Measurements from ENCODE around the gene GBP4.

Gene GBP4

DNA sequence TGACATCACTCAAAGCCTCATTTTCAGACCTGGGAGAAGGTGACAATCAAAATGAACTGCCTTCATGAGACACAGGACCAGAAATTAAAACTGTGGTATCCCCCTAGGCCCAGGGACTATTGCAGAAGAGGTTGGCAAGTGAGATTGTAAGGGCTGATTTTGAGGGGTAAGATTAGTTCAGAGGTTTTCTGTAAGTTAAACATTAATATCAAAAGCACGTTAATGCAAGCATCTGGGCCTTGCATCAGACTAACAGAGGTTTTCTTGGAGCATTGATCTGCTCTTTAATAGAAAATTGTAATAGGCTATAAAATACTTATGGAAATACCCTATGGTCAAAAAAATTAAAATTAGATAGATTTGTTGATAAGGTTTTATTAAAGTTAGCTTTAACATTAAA, 14.6 kb upstream of the GBP4 start:
- H3K27ac ChIP-seq (replicated peaks) = no peak overlapping the region
- no peak for DNase-seq (ENCODE audit: low read depth in 1 of 2, low spot score in 1 of 2)
- TF ChIP-seq, protein P1, sequence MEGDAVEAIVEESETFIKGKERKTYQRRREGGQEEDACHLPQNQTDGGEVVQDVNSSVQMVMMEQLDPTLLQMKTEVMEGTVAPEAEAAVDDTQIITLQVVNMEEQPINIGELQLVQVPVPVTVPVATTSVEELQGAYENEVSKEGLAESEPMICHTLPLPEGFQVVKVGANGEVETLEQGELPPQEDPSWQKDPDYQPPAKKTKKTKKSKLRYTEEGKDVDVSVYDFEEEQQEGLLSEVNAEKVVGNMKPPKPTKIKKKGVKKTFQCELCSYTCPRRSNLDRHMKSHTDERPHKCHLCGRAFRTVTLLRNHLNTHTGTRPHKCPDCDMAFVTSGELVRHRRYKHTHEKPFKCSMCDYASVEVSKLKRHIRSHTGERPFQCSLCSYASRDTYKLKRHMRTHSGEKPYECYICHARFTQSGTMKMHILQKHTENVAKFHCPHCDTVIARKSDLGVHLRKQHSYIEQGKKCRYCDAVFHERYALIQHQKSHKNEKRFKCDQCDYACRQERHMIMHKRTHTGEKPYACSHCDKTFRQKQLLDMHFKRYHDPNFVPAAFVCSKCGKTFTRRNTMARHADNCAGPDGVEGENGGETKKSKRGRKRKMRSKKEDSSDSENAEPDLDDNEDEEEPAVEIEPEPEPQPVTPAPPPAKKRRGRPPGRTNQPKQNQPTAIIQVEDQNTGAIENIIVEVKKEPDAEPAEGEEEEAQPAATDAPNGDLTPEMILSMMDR (IDR thresholded peaks at IDR 0.05; ENCODE audit: insufficient read depth, low read length) = no peak
- TF ChIP-seq GABPA (IDR thresholded peaks at IDR 0.05; ENCODE audit: low read depth) = no peak
- TF ChIP-seq, protein P2, sequence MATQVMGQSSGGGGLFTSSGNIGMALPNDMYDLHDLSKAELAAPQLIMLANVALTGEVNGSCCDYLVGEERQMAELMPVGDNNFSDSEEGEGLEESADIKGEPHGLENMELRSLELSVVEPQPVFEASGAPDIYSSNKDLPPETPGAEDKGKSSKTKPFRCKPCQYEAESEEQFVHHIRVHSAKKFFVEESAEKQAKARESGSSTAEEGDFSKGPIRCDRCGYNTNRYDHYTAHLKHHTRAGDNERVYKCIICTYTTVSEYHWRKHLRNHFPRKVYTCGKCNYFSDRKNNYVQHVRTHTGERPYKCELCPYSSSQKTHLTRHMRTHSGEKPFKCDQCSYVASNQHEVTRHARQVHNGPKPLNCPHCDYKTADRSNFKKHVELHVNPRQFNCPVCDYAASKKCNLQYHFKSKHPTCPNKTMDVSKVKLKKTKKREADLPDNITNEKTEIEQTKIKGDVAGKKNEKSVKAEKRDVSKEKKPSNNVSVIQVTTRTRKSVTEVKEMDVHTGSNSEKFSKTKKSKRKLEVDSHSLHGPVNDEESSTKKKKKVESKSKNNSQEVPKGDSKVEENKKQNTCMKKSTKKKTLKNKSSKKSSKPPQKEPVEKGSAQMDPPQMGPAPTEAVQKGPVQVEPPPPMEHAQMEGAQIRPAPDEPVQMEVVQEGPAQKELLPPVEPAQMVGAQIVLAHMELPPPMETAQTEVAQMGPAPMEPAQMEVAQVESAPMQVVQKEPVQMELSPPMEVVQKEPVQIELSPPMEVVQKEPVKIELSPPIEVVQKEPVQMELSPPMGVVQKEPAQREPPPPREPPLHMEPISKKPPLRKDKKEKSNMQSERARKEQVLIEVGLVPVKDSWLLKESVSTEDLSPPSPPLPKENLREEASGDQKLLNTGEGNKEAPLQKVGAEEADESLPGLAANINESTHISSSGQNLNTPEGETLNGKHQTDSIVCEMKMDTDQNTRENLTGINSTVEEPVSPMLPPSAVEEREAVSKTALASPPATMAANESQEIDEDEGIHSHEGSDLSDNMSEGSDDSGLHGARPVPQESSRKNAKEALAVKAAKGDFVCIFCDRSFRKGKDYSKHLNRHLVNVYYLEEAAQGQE (IDR thresholded peaks at IDR 0.05; ENCODE audit: insufficient replicate concordance, low read depth) = no peak
- TF ChIP-seq SPI1 (IDR thresholded peaks at IDR 0.05; ENCODE audit: borderline replicate concordance, low read depth) = no peak
- TF ChIP-seq POLR2AphosphoS5 (IDR thresholded peaks at IDR 0.05; ENCODE audit: low read depth) = no peak
- no peaks in the 10 kb centered on the region for H3K27me3 ChIP-seq (ENCODE audit: insufficient read depth, poor library complexity, severe bottlenecking)
- H3K4me3 ChIP-seq (replicated peaks; ENCODE audit: insufficient read depth, low read length) = no peak overlapping the region

DNA sequence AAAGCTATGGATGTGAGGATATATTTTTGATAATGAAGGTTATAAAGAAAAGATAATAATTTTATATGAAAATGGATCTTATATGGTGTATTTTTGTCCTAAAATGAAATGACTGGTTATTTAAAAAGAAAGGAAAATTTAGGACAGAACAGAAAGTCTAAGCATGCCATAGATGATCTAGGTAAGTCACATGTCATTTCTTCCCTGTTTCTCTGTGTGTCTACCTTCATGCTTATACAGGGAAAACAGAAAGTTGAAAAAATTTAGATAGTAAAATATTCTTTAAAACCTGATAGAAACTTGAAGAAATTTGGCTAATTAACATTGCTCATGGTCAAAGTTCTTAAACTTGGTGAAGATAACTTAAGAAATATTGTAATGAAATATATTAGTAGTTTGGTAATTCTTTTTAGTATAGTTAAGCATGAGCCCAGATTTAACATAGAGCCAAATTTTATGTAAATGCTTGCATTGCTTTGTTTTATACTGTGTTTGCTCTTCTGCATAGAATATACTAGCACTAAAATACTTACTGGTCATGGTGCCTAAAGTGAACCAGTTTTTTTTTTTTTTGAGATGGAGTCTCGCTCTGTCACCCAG, 12.4 kb upstream of the GBP4 start:
- TF ChIP-seq POLR2AphosphoS5 (IDR thresholded peaks at IDR 0.05; ENCODE audit: low read depth) (no peak), GABPA (IDR thresholded peaks at IDR 0.05; ENCODE audit: low read depth) (no peak), SPI1 (IDR thresholded peaks at IDR 0.05; ENCODE audit: borderline replicate concordance, low read depth) (no peak)
- TF ChIP-seq, protein P1 (IDR thresholded peaks at IDR 0.05; ENCODE audit: insufficient read depth, low read length) = no peak
- TF ChIP-seq, protein P2 (IDR thresholded peaks at IDR 0.05; ENCODE audit: insufficient replicate concordance, low read depth) = no peak
- Histone ChIP-seq H3K4me3 (replicated peaks; ENCODE audit: insufficient read depth, low read length) (no peak overlapping the region), H3K27ac (replicated peaks) (no peak overlapping the region), H3K27me3 (ENCODE audit: insufficient read depth, poor library complexity, severe bottlenecking) (no peaks in the 10 kb centered on the region)
- DNase-seq (ENCODE audit: low read depth in 1 of 2, low spot score in 1 of 2) = no peak

DNA sequence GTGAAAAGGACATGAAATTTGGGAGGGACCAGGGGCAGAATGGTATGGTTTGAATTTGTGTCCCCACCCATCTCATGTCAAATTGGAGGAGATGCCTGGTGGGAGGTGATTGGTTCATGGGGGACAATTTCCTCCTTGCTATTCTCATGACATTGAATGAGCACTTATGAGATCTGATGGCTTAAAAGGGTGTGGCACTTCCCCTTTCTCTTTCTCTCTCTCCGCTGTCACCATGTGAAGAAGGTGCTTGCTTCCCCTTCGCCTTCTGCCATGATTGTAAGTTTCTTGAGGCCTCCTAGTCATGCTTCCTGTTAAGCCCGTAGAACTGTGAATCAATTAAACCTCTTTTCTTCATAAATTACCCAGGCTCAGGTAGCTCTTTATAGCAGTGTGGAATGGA, 7.6 kb upstream of the GBP4 start:
- DNase-seq (ENCODE audit: low read depth in 1 of 2, low spot score in 1 of 2) = peak; percentile 10 to 40
- TF ChIP-seq SPI1 (IDR thresholded peaks at IDR 0.05; ENCODE audit: borderline replicate concordance, low read depth) (peak; percentile 87), GABPA (IDR thresholded peaks at IDR 0.05; ENCODE audit: low read depth) (no peak), POLR2AphosphoS5 (IDR thresholded peaks at IDR 0.05; ENCODE audit: low read depth) (no peak)
- TF ChIP-seq, protein P1 (IDR thresholded peaks at IDR 0.05; ENCODE audit: insufficient read depth, low read length) = no peak
- TF ChIP-seq, protein P2 (IDR thresholded peaks at IDR 0.05; ENCODE audit: insufficient replicate concordance, low read depth) = no peak
- Histone ChIP-seq H3K4me3 (replicated peaks; ENCODE audit: insufficient read depth, low read length) (no peak overlapping the region), H3K27me3 (ENCODE audit: insufficient read depth, poor library complexity, severe bottlenecking) (no peaks in the 10 kb centered on the region), H3K27ac (replicated peaks) (no peak overlapping the region)
